Measurements from ENCODE around the gene ADAMTSL2.

ADAMTSL2 gene

DNA sequence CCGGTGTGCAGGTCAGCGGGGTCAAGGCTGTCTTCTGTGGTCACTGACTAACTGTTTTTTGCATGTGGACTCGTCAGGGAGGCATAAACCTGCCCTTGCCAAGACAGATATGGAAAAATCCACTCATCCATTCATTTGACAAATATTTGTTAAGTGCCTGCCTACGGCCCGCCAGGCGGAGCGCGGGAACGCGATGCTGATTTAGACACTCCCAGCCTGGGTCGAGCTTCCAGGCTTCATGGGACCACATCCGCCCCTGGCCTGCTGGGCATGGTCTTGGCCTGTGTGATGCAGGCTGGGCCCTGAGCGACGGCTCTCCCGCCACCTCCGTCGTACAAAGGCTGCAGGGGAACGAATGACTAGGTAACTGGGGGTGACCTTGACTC, 27.9 kb upstream of the ADAMTSL2 start:
- peak; percentile 42 for DNase-seq
- TF ChIP-seq, protein P1, sequence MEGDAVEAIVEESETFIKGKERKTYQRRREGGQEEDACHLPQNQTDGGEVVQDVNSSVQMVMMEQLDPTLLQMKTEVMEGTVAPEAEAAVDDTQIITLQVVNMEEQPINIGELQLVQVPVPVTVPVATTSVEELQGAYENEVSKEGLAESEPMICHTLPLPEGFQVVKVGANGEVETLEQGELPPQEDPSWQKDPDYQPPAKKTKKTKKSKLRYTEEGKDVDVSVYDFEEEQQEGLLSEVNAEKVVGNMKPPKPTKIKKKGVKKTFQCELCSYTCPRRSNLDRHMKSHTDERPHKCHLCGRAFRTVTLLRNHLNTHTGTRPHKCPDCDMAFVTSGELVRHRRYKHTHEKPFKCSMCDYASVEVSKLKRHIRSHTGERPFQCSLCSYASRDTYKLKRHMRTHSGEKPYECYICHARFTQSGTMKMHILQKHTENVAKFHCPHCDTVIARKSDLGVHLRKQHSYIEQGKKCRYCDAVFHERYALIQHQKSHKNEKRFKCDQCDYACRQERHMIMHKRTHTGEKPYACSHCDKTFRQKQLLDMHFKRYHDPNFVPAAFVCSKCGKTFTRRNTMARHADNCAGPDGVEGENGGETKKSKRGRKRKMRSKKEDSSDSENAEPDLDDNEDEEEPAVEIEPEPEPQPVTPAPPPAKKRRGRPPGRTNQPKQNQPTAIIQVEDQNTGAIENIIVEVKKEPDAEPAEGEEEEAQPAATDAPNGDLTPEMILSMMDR (IDR thresholded peaks at IDR 0.05): no peak
- Mint-ChIP-seq H3K27ac (no peak overlapping the region), H3K4me1 (peaks cover 43% of the 10 kb centered on the region), H3K4me3 (no peak overlapping the region), H3K9me3 (peaks cover 22% of the 10 kb centered on the region), H3K27me3 (ENCODE audit: low read depth, poor library complexity) (no peaks in the 10 kb centered on the region), H3K36me3 (ENCODE audit: low read depth) (peaks cover 11% of the 10 kb centered on the region)

DNA sequence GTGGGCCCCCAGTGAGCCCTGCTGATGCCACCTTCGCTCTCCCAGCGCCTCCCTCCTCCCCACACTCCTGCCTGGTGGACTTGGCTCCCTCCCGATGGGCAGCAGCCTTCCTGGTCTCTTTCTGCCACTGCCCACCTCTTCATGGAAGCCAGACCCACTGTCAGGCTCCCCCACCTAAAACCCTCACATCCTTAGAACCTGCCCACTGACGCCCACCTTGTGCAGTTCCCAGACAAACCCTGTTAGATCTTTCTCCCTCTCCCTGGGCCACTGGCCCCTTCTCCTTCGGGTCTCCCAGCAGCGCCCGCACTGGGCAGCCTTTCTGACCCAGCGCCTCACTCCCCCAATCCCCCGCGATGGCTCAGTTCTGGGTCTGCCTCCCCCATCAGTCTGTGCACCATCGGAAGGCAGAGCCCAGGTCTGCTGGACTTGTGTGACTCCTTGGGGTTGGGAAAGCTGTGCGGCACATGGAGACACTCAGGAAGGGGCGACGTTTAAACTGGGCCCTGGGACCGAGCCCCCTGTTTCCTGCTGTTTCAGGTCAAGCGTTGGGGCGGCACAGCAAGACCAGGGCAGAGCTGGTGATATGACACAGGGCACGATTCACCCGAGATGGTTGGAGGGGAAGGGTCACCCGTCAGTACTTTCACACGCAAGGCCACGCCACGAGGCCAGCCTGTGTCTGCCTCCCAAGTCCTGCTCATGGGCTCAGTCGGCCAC, 27.1 kb upstream of the ADAMTSL2 start:
- TF ChIP-seq, protein P1 (IDR thresholded peaks at IDR 0.05): no peak
- DNase-seq: no peak
- peaks cover 15% of the 10 kb centered on the region for H3K9me3 Mint-ChIP-seq
- H3K27me3 Mint-ChIP-seq (ENCODE audit: low read depth, poor library complexity): no peaks in the 10 kb centered on the region
- peak overlapping the region; percentile 28 for H3K4me3 Mint-ChIP-seq
- H3K36me3 Mint-ChIP-seq (ENCODE audit: low read depth): peaks cover 3% of the 10 kb centered on the region
- peak overlapping the region; percentile 59 for H3K27ac Mint-ChIP-seq
- H3K4me1 Mint-ChIP-seq: peaks cover 43% of the 10 kb centered on the region

DNA sequence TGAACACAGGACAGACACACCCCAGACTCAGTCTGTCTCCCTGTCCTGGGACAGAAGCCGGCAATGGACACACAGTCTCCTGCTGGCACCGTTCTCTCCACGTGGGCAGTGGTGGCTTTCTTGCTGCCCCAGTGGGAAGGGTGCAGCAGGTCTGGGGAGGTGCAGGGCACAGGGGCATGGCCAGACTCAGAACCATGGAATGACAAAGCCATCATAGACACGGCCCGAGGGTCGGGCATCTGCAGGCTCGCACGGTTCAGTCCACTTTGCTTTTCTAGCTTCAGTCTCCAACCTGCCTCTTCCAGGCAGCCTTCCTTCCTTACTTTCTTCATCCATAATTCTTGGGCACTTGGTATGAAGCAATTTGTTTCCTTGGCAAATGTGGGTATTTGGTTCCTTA, 26.5 kb upstream of the ADAMTSL2 start:
- Mint-ChIP-seq H3K4me3 (no peak overlapping the region), H3K9me3 (peaks cover 8% of the 10 kb centered on the region), H3K27ac (peak overlapping the region; percentile 92), H3K36me3 (ENCODE audit: low read depth) (no peaks in the 10 kb centered on the region), H3K27me3 (ENCODE audit: low read depth, poor library complexity) (no peaks in the 10 kb centered on the region), H3K4me1 (peaks cover 44% of the 10 kb centered on the region)
- TF ChIP-seq, protein P1 (IDR thresholded peaks at IDR 0.05): no peak
- DNase-seq: no peak

DNA sequence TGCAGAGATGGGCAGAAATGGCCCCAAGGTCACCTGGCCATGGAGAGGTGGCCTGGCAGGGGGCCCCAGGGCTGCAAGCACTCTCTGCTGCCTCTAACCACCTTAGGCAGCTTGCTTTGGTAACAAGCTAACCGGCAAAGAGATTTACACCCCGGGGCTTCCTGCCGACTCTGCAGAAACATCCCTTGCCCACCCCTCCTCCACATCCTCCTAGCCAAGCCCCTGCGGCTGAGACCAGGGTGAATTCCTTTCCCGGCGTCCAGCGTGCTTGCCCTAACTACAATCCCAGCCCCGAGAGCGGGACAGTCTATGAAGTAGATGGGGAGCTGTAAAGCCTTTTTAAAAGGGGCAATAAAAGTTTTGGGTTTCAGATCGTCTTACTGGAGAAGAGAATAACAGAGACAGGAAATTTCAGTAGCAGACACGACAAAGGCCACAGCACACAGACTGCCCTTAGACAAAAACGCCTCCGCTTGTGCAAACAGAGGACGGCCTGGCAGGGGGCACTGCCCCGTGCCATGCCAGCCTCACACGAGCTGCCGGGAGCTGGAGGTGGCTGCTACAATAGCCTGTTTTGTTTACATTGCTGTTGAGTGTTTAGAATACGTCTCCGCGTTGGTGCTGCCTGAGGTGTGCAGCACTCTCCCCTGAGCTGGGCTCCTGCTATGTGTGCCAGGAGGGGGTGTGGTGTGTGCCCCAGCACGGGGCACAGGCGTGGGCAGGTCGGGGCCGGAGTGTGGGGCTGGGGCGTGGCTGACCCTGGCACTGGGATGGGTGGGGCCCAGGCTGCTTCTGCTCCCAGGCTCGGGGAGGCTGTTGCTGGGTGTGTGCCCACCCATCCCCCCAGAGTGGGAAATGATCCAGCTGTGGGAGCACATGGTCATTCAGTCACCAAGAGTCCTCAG, 25.1 kb upstream of the ADAMTSL2 start:
- peaks cover 47% of the 10 kb centered on the region for H3K4me1 Mint-ChIP-seq
- DNase-seq: peak; percentile 83
- peak overlapping the region; percentile 69 for H3K4me3 Mint-ChIP-seq
- no peaks in the 10 kb centered on the region for H3K36me3 Mint-ChIP-seq (ENCODE audit: low read depth)
- H3K9me3 Mint-ChIP-seq: no peaks in the 10 kb centered on the region
- TF ChIP-seq, protein P1 (IDR thresholded peaks at IDR 0.05): no peak
- no peaks in the 10 kb centered on the region for H3K27me3 Mint-ChIP-seq (ENCODE audit: low read depth, poor library complexity)
- H3K27ac Mint-ChIP-seq: peak overlapping the region; percentile 90

DNA sequence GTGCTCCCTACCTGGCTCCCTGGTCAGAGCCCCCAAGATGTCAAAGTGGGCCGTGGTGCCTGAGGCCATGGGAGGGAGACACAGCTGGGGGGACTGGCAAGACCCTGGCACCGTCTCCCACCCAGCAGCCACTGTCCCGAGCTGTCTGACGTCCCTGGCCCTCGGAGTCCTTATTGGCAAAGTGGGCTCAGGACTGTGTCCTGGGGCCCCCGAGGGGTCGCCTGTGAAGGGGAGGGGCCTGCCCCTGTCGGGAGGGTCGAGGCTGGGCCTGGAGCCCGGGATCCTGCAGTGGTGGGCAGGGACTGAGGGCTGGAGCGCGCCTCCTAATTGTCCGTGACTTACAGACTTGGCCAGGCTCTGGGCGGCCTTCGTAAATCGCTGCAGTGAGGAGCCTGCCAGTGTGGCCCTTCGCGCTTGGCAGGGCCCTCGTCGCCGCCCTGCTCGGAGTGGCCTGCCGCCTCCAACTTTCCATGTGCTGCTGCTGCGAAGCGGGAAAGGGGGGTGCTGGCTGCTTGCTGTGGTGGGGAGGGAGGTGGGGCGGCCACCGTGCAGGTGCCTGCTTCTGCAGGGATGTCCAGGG, 23.5 kb upstream of the ADAMTSL2 start:
- DNase-seq: no peak
- Mint-ChIP-seq H3K27me3 (ENCODE audit: low read depth, poor library complexity) (no peaks in the 10 kb centered on the region), H3K9me3 (no peaks in the 10 kb centered on the region), H3K4me3 (no peak overlapping the region), H3K4me1 (peaks cover 49% of the 10 kb centered on the region), H3K36me3 (ENCODE audit: low read depth) (no peaks in the 10 kb centered on the region), H3K27ac (peak overlapping the region; percentile 98)
- TF ChIP-seq, protein P1 (IDR thresholded peaks at IDR 0.05): no peak

Data from nephron progenitor cell (in vitro differentiated cells).